Embryonic facial prominence (tissue), 1 donor: ENCODE data around the gene AGFG1.
"Not testable (repeated sequence)": the region's sequence is repeated elsewhere in the genome, so short reads cannot be mapped to it uniquely, and the experiment has no call there.

Experiments
- DNase-seq: peaks from one replicate; pipeline ENCODE4 v3.0.0-alpha.2; 2016; ENCODE audit errors: extremely low spot score

AGFG1 gene

DNA sequence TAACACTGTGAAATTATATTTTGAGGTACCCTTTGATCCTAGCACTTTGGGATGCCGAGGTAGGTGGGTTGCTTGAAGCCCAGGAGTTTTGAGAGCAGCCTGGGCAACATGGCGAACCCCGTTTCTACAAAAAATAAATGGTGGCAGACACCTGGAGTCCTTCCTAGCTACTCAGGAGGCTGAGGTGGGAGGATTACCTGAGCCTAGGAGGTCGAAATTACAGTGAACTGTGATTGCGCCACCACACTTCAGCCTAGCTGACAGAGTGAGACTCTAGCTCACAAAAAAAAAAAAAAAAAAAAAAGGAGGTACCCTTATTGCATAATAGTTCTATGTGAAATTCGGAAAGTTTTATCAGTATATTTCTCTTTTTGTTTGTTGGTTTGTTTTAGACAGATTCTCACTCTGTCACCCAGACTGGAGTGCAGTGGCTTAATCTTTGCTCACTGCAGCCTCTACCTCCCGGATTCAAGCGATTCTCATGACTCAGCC lies 67.6 kb downstream of the AGFG1 start:
- DNase-seq = no peak

DNA sequence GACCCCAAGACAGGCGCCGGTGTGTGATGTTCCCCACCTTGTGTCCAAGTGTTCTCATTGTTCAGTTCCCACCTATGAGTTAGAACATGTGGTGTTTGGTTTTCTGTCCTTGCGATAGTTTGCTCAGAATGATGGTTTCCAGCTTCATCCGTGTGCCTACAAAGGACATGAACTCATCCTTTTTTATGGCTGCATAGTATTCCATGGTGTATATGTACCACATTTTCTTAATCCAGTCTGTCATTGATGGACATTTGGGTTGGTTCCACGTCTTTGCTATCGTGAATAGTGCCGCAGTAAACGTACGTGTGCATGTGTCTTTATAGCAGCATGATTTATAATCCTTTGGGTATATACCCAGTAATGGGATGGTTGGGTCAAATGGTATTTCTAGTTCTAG lies 68.4 kb downstream of the AGFG1 start:
- DNase-seq = not testable (repeated sequence)

DNA sequence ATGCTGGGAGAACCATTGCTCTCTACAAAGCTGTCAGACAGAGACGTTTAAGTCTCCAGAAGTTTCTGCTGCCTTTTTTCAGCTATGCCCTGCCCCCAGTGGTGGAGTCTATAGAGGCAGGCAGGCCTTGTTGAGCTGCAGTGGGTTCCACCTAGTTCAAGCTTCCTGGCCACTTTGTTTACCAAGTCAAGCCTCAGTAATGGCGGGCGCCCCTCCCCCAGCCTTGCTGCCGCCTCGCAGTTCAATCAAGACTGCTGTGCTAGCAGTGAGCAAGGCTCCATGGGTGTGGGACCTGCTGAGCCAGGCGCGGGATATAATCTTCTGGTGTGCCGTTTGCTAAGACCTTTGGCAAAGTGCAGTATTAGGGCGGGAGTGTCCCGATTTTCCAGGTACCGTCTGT lies 74.0 kb downstream of the AGFG1 start:
- DNase-seq = no peak

DNA sequence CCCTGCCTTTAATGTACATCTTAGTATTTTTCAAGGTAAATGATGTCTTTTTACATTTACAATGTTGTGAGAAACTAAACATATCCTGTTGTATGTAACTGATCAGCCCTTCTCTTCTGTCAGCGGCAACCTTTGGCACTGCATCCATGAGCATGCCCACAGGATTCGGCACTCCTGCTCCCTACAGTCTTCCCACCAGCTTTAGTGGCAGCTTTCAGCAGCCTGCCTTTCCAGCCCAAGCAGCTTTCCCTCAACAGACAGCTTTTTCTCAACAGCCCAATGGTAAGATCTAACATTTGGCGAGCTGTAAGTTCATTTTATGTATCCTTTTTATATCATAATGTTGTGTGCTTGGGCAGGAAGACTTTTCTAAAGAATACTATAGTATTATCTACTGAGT lies 79.9 kb downstream of the AGFG1 start:
- no peak for DNase-seq

DNA sequence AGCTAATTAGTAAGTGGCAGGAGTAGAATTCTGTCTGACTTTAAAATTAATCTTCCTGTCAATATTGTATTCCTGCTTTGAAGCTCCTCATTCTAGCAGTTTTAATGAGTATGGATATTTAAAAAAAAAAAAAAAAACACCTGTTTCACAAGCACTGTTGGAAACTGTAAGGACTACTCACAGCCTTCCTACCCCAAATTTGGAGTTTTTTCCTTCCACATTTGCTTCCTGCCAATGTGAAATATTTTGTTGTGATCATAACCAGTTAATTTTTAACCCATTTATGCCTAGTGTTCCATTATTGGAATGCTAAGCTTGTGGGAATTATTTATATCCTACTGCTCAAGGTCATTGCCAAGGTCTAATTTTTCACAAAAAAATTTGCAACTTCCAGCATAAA lies 90.6 kb downstream of the AGFG1 start:
- no peak for DNase-seq

DNA sequence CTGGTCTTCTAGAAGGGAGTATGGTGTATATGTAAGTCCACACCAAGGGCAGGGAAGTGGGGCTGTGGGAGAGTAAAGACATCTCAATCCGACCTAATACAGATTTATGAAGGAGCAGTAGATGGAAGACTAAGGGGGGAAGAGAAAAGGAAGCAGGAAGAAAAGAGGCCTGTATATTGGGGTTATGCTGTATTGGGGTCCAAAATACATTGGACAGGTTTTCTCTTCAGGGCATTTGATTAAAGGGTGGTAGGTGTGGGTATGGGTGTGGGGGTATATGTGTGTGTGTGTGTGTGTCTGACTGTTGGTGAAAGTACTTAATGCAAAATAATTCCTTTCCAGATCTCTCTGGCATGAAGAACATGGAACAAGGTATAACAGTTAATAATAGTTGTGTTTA lies 93.1 kb downstream of the AGFG1 start:
- DNase-seq = no peak

DNA sequence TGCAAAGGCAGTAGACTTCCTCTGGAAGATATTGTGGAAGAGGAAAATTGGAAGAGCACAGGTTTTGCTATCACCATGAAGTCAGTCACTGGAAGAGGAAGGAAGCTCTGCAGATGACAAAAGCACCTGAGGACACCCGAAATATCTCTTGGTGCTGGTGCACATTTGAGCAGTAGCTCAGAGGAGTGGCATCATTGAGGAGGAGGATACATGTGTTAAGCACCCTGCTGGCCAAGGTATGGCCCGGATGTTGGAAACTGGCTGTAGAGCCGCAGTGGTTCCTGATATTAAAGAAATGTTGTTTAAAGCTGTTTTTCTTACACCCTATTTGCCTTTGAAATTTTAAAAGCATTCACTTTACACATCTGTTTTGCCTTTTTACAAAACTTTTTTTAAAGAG lies 94.1 kb downstream of the AGFG1 start:
- DNase-seq = no peak

DNA sequence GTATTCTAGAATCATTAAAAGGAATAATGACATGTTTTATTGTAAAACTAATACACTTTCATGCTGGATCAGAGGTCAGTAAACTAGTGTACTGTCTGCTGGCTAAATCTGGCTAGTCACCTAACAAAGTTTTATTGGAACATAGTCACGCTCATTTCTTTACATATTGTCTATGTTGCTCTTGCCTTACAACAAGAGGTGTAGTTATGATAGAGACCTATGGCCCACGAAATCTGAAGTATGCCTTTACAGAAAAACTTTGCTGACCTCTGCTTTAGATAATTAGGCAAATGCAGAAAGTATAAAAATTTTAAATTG lies 96.9 kb downstream of the AGFG1 start:
- no peak for DNase-seq

DNA sequence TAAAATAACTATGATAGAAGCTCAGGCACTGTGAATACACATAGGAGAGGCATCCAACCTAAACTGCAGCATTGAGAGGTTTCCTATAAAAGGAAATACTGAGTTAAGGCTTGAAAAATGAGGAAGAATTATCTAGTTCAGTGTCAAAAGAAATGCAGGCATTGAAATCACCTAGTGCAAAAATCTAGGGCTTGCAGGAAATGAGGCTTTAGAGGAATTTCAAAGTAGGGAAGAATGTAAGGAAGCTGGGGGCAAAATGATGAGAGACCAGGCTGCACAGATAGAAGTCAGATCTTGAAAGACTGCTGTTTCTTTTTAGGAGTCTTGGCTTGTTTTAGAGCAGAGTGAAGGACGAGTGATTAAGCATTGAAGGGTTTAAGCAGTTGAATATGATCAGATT lies 98.7 kb downstream of the AGFG1 start:
- no peak for DNase-seq

DNA sequence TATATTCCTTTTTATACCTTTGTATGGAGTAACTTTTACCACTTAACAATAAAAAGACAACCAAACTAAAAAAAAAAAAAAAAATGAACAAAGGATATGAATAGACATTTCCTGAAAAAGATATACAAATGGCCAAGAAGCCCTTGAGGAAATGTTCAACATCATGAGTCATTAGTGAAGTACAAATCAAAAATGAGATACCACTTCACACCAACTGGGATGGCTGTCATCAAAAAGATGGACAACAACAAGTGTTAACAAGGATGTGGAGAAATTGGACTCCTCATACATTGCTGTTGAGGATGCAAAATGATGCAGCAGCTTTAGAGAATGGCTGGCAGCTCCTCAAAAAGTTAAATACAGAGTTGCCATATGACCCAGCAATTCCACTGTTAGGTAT lies 104.2 kb downstream of the AGFG1 start:
- DNase-seq = no peak

DNA sequence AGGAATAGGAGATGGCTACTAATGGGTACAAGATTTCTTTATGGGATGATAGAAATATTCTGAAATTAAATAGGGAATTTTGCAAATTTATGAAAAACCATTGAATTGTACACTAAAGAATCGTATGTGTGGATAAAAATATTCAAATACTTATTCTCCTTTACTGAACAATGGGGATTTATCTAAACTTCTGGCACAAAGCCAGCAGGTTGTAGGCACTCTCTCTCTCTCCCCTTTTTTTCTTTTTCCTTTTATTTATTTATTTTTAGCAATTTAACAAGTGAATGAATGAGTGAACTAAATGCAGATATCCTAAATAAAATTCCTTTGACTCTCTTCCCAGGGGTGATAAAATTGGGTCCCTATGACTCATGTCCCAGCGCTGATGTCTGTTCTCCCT lies 104.9 kb downstream of the AGFG1 start:
- no peak for DNase-seq

DNA sequence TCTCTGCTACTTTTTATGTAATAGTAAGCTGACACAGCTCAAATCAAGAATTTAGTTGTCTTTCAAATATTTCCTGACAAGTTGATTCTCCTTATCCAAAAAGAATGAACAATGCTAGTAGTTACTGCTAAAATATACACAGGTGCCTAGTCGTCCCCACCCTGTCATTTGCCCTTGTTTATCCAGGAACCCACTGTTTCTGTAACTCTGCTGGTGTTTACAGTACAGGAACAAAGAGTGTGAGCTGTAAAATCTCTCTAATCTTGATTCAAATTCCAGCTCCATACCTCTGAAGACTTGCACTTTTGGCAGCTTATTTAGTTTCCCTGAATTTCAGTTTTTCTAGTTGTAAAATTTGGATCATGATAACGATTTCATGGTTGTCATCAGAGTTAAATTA lies 105.6 kb downstream of the AGFG1 start:
- DNase-seq = no peak

DNA sequence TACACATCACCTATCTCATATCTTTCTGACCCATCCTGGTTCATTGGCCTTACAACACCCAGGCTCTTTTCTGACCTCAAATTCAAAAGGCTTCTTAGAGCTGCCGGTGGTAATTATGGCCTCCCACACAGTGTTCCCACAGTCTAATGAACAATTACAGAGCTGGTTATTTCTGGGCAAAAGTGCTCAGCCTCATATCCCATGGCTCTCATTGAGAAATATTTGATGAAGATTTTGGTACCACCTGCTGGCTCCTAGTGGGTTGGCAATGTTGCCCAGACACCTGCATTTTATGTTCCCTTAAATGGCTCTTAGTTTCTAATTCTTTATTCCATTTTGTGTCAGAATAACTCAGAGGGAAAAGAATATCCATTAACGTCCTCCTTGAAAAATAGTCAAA lies 106.7 kb downstream of the AGFG1 start:
- no peak for DNase-seq

DNA sequence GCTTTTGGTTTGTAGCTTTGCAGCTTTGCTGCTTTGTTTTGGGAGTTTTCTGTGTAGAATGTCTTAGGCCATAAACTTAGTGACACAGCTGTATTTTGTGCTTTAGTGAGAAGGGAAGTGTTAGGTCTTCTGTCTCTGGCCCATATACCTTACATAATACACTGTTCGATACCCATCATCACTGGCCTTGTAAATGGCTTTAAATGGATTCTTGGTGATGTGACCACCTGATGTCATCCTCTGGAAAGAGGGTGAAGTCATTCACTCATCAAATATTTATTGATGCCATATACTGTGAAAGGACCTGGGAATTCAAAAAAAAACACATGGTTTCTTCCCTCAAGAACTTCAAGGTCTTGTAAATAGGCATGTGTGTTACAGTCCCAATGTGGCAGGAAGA lies 107.8 kb downstream of the AGFG1 start:
- no peak for DNase-seq

DNA sequence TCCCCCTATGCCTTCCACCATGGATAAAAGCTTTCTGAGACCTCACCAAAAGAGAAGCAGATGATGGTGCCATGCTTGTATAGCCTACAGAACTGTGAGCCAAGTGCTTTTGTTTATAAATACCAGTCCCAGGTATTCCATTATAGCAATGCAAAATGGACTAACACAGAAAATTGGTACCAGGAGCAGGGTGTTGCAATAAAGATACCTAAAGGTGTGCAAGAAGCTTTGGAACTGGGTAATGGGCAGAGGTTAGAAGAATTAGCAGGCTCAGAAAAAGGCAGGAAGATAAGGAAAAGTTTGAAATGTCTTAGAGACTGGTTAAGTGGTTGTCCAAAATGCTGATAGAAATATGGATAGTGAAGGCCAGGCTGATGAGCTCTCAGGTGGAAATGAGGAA lies 110.4 kb downstream of the AGFG1 start:
- no peak for DNase-seq

DNA sequence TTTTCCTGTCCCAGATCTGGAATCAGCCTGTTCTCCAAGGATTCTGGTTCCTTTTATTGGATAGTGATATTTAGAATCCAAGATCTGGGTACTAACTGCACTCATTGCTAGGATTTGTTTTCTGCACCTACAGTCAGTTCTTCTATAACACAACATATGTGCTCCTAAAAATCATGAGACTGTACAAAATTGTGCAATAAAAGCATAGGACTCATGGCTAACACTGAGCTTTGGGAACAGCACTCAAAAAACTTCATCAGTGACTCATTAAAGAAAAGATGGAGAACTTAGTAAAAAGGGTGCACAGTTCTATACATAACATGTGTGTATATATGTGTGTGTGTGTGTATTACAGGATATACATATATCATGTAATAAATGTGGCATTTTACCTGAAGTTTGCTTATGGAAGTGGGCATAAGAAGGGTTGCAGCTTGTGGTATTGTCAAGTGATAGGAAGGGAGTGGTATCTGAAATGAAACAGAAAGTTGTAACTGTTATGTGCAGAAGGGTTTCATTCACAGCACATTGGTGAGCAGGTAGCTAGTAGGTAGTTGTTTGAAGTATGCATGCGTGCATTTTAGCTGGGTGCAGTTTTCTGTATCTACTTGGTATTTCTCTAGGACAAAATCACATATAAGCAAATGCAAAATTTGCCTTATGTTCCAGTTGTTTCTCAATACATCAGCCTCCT lies 120.9 kb downstream of the AGFG1 start:
- no peak for DNase-seq

DNA sequence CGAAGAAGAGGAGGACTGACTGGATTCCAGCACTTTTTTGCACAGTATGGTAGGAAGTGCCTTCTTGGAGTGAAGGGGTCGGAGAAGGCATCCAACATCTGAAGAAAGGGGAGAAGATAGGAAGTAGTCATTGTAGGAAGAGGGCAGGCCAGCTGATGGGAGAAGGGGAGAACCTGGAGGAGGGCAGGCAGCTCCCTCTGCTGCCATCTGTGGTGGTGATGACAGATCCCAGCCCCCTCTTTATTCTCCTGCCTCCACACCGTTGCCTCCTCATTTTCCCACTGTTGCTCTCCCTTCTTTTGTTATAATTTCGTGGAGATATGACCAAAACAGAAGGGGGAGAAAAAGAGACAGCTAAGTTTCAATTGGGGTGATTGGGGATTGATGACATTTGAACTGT lies 123.8 kb downstream of the AGFG1 start:
- DNase-seq = no peak

DNA sequence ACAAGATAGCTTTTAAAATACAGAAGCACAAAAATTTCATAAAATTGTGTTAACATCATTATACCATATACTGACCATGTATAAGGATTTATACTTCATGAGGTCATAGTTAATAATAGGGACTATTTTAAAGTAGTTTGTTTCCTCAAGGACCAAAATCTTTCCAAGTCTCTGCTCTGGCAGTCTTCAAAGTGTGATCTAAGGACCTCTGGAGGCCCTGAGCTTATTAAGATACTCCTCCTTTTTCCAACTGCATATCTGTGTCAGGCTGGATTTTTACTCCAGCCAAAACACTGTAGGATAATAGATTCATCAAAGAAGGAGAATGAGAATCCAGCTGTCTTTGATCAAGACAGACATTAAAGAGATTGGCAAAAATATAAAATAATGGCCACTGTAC lies 125.1 kb downstream of the AGFG1 start:
- no peak for DNase-seq

DNA sequence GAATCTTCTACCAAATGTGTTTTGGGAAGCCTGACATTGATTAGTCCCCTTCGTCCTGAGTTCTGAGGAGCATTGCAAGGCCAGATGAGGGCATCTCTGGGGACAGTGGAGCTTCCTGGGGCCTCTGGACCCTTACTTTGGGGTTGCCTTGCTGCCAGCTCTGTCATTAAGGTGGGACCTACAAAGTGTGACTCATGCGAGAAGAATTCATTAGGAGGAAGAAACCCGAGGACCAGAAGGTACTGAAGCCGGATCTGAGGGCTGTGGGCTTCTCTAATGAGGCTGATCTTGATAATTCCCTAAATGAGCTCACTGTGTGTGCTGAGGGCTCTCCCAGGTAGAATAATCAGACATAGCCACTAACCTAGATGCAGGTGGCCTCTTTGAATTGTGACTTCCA lies 126.0 kb downstream of the AGFG1 start:
- DNase-seq = no peak

DNA sequence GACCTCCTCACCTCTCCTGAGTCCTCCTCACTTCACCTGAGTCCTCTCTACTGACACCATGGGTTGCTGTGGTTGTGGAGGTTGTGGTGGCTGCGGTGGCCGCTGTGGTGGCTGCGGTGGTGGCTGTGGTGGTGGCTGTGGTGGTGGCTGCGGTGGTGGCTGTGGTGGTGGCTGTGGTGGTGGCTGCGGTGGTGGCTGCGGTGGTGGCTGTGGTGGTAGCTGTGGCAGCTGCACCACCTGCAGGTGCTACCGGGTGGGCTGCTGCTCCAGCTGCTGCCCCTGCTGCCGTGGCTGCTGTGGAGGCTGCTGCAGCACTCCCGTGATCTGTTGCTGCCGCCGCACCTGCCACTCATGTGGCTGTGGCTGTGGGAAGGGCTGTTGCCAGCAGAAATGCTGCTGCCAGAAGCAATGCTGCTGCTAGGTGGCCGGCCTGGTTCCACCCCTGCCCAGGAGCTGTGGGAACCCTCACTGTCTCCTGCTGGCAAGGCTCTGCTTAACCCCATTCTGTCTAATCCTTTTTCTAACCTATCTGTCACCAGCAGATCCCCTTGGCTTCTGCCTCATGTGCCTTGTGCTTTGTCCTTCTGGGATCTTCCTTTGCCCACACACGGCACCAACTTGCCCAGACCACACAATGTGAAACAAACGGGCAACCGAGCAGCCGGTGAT lies 127.0 kb downstream of the AGFG1 start, which contains the start of gene SCYGR2:
Gene SCYGR2 (plus strand): TSS at position 59 of the 669 bp plus-strand sequence. CDS start 0 bp downstream, at position 59.
- not testable (repeated sequence) for DNase-seq

DNA sequence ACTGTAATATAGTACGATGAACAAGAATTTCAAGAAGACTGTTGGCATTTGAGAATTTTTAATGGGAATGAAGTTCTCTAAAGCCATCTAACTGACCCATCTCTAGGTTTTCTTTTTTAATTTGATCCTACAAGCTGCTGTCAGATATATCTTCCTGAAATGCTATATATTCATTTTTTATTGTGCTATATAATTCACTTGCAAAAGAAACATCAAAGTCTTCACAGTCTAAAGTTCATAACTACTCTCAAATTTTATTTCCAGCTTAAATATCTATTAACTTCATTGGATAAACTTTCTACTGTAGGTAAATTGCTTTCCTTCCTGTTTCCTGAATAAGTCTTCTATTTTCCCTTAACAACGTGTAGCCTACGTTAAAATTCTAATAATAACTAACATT lies 130.4 kb downstream of the AGFG1 start:
- DNase-seq = no peak

DNA sequence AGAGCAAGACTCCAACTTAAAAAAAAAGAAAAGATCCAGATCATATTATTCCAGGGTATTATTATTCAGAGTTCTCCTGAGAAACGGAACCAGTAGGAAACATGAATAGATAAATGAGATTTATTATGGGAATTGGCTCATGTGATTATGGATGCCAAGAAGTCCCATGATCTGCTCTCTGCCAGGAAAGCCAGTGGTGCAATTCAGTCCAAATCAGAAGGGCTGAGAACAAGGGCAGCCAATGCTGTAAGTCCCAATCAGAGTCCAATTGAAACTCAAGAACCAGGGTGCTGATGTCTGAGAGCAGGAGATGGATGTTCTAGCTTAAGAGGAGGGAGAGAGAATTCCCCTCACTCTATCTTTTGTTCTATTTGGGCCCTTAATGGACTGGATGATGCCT lies 134.5 kb downstream of the AGFG1 start:
- DNase-seq = no peak

DNA sequence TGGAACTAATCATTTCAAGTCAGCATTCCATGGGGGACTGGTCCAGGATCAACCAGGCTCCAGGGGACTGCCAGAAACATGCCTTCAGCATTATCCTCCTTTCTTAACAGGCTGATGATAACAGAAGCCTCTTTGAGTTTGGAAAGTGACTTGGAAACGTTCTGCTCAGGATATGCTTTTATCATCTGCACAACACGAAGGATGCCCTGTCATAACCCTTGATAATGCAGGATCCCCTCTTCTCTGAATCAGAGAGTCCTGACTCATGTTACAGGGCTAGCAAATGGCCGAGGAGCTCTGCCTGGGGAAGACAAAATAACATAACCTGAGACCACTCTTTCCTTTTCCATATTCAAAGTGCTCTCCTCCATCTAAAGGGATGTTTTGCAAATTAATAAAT lies 136.0 kb downstream of the AGFG1 start:
- no peak for DNase-seq
